DND-41 (cell line): ENCODE results near the gene UNC13B.

Experiments
- ATAC-seq: fragments of 200-7000 bp; cut with Tn5 transposase; 3 replicates; pipeline ENCODE4 v1.9.1; 2021; ENCODE audit warnings: low read depth; ENCODE audit not compliant: insufficient read depth
- DNase-seq: peaks from one replicate; pipeline ENCODE4 v3.0.0-alpha.2; 2020
- H2AFZ ChIP-seq: 2 replicates; pipeline ENCODE4 v1.6.0; 2012; ENCODE audit warnings: low read depth, low read length
- H3K27ac ChIP-seq: 2 replicates; pipeline ENCODE4 v1.5.1; 2012; ENCODE audit warnings: low read length, inconsistent platforms
- H3K27me3 ChIP-seq: fragments of 200-600 bp; sonication (generic); 2 replicates; pipeline ENCODE4 v1.6.0; 2012; ENCODE audit warnings: low read length, mild to moderate bottlenecking, inconsistent platforms; ENCODE audit not compliant: insufficient read depth, poor library complexity
- H3K36me3 ChIP-seq: 2 replicates; pipeline ENCODE4 v1.5.1; 2012; ENCODE audit warnings: low read length, inconsistent platforms; ENCODE audit not compliant: insufficient read depth
- H3K4me1 ChIP-seq: 2 replicates; pipeline ENCODE4 v1.5.1; 2012; ENCODE audit warnings: mild to moderate bottlenecking, low read length; ENCODE audit not compliant: insufficient read depth
- H3K4me2 ChIP-seq: 2 replicates; pipeline ENCODE4 v1.6.0; 2012; ENCODE audit warnings: mild to moderate bottlenecking, moderate library complexity, low read length, inconsistent platforms; ENCODE audit not compliant: insufficient read depth
- H3K4me3 ChIP-seq, 2 experiments: fragments of 200-600 bp in 1 of 2; shearing (Covaris generic) in 1 of 2; 2 replicates each; pipeline ENCODE4 v1.5.1; 2012 to 2016; ENCODE audit warnings: inconsistent platforms in 2 of 2, low read length in 2 of 2, mild to moderate bottlenecking in 2 of 2, low read depth in 1 of 2, moderate library complexity in 1 of 2
- H3K79me2 ChIP-seq: 2 replicates; pipeline ENCODE4 v1.6.0; 2012; ENCODE audit warnings: low read length, inconsistent platforms; ENCODE audit not compliant: insufficient read depth
- H3K9ac ChIP-seq: 2 replicates; pipeline ENCODE4 v1.6.0; 2012; ENCODE audit warnings: low read depth, mild to moderate bottlenecking, inconsistent platforms, low read length, moderate library complexity
- H3K9me3 ChIP-seq: 2 replicates; pipeline ENCODE4 v1.5.1; 2012; ENCODE audit warnings: low read length, moderate library complexity, mild to moderate bottlenecking, inconsistent platforms; ENCODE audit not compliant: insufficient read depth, severe bottlenecking
- H4K20me1 ChIP-seq: 2 replicates; pipeline ENCODE4 v1.6.0; 2012; ENCODE audit warnings: low read length; ENCODE audit not compliant: insufficient read depth
- EZH2 ChIP-seq: IDR thresholded peaks from 3 replicates; pipeline ENCODE4 v1.6.1; 2012; ENCODE audit warnings: borderline replicate concordance, low read depth, mild to moderate bottlenecking, moderate library complexity, low read length, inconsistent platforms; ENCODE audit not compliant: severe bottlenecking
- TF ChIP-seq, protein P1 (sequence below): IDR thresholded peaks from 2 replicates; pipeline ENCODE4 v1.5.1; 2012; ENCODE audit warnings: borderline replicate concordance, low read length, moderate library complexity, mild to moderate bottlenecking; ENCODE audit not compliant: poor library complexity, severe bottlenecking; ENCODE audit errors: extremely low read depth

UNC13B gene

DNA sequence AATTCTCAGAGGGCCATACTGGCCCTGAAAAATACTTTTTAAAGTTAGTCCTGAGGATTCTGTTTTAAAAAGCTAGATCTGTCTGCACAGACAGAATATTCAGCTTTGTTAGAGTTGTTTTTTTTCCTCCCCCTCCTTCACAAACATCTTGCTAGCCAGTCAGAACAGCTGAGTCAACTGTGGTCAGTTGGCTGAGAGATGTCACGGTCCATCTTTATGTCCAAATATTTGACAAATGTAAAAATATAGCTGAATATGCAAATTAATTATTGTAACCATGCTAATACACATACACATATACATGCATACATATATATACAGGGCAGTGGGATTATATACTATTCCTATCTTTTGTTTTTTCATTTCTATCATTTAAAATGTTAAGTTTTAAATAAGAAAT, 33.9 kb downstream of the UNC13B start:
- H2AFZ ChIP-seq: no peak overlapping the region

GRCh38 chr9:35198191-35198590, 36.4 kb downstream of the UNC13B start:
- Histone ChIP-seq H3K36me3 (no peaks in the 10 kb centered on the region), H3K9me3 (peaks cover 4% of the 10 kb centered on the region), H3K4me3 (no peak overlapping the region), H3K9ac (no peak overlapping the region), H4K20me1 (no peaks in the 10 kb centered on the region), H3K79me2 (no peaks in the 10 kb centered on the region), H3K27me3 (no peaks in the 10 kb centered on the region), H3K4me1 (no peaks in the 10 kb centered on the region), H3K4me2 (no peak overlapping the region), H3K27ac (no peak overlapping the region), H2AFZ (no peak overlapping the region)
- TF ChIP-seq EZH2: no peak
- TF ChIP-seq, protein P1, sequence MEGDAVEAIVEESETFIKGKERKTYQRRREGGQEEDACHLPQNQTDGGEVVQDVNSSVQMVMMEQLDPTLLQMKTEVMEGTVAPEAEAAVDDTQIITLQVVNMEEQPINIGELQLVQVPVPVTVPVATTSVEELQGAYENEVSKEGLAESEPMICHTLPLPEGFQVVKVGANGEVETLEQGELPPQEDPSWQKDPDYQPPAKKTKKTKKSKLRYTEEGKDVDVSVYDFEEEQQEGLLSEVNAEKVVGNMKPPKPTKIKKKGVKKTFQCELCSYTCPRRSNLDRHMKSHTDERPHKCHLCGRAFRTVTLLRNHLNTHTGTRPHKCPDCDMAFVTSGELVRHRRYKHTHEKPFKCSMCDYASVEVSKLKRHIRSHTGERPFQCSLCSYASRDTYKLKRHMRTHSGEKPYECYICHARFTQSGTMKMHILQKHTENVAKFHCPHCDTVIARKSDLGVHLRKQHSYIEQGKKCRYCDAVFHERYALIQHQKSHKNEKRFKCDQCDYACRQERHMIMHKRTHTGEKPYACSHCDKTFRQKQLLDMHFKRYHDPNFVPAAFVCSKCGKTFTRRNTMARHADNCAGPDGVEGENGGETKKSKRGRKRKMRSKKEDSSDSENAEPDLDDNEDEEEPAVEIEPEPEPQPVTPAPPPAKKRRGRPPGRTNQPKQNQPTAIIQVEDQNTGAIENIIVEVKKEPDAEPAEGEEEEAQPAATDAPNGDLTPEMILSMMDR: no peak
- ATAC-seq (no peak), DNase-seq (no peak)

More for the DNA sequence above, 33.9 kb downstream of the UNC13B start:
- Histone ChIP-seq H3K9ac (no peak overlapping the region), H3K4me3 (no peak overlapping the region), H3K4me2 (no peak overlapping the region), H3K36me3 (no peaks in the 10 kb centered on the region), H4K20me1 (no peaks in the 10 kb centered on the region), H3K27me3 (no peaks in the 10 kb centered on the region), H3K4me1 (no peaks in the 10 kb centered on the region), H3K79me2 (no peaks in the 10 kb centered on the region), H3K27ac (no peak overlapping the region), H3K9me3 (peaks cover 22% of the 10 kb centered on the region)
- ATAC-seq: no peak
- DNase-seq: no peak
- no peak for TF ChIP-seq EZH2

DNA sequence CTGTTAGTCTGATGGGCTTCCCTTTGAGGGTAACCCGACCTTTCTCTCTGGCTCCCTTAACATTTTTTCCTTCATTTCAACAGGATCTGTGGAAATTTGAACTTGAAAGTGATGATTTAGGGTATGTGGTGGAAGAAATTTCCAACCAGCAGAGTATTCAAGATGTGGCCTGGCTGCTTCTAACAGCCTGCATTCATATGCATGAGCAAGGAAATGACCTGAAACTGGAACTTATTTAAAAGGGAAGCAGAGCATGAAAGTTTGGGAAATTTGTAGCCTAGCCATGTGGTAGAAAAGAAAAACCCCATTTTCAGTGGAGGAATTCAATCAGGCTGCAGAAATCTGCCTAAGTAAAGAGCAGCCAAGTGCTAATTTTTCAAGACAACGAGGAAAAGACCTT, 41.7 kb downstream of the UNC13B start:
- H3K27ac ChIP-seq: no peak overlapping the region
- TF ChIP-seq EZH2: no peak
- TF ChIP-seq, protein P1: no peak
- no peak overlapping the region for H3K4me2 ChIP-seq

DNA sequence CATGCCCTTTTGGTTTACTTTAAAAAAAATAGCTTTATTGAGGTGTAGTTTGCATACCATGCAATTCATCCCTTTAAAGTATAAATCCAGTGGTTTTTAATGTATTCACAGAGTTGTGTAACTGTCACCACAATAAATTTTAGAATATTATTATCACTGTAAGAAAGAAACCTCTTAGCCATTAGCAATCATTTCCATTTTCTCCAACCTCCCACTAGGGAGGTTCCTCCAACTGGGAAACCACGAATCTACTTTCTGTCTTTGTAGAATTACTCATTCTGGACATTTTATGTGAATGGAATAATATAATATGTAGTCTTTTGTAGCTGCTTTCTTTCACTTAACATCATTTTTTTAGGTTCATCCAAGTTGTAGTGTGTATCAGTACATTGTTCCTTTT, 43.5 kb downstream of the UNC13B start:
- no peak overlapping the region for H3K4me3 ChIP-seq
- no peaks in the 10 kb centered on the region for H3K36me3 ChIP-seq
- H3K9ac ChIP-seq: no peak overlapping the region
- no peaks in the 10 kb centered on the region for H3K27me3 ChIP-seq
- no peak overlapping the region for H3K4me2 ChIP-seq
- TF ChIP-seq, protein P1: no peak
- TF ChIP-seq EZH2: no peak
- no peak for DNase-seq
- H3K9me3 ChIP-seq: peaks cover 11% of the 10 kb centered on the region
- H4K20me1 ChIP-seq: no peaks in the 10 kb centered on the region
- no peaks in the 10 kb centered on the region for H3K79me2 ChIP-seq
- no peak for ATAC-seq
- H3K27ac ChIP-seq: no peak overlapping the region
- H3K4me1 ChIP-seq: no peaks in the 10 kb centered on the region
- no peak overlapping the region for H2AFZ ChIP-seq

More for the DNA sequence above, 41.7 kb downstream of the UNC13B start:
- H3K9ac ChIP-seq: no peak overlapping the region
- no peaks in the 10 kb centered on the region for H3K36me3 ChIP-seq
- H3K79me2 ChIP-seq: no peaks in the 10 kb centered on the region
- no peaks in the 10 kb centered on the region for H3K27me3 ChIP-seq
- no peaks in the 10 kb centered on the region for H3K4me1 ChIP-seq
- H4K20me1 ChIP-seq: no peaks in the 10 kb centered on the region
- no peak for DNase-seq
- peaks cover 11% of the 10 kb centered on the region for H3K9me3 ChIP-seq
- no peak overlapping the region for H2AFZ ChIP-seq
- no peak overlapping the region for H3K4me3 ChIP-seq
- ATAC-seq: no peak
